HCT116 (cell line): Measurements from ENCODE around the gene HPDL.

Experiments used
- CTCF ChIP-seq, 3 experiments: fragments of 200-600 bp in 1 of 3; sonication (generic) in 1 of 3; IDR thresholded peaks in 2 of 3; conservative IDR thresholded peaks in 1 of 3; 2 replicates each; pipeline ENCODE4 v1.5.1; 2012 to 2017; ENCODE audit warnings: low read depth in 2 of 3, low read length in 2 of 3, antibody characterized with exemption in 1 of 3, borderline replicate concordance in 1 of 3, control low read depth in 1 of 3, mild to moderate bottlenecking in 1 of 3, mixed read lengths in 1 of 3, mixed run types in 1 of 3, moderate library complexity in 1 of 3; ENCODE audit not compliant: insufficient read depth in 1 of 3
- EGR1 ChIP-seq: IDR thresholded peaks from 2 replicates; pipeline ENCODE4 v1.6.1; 2012; ENCODE audit warnings: low read depth
- ZBTB33 ChIP-seq: IDR thresholded peaks from 2 replicates; pipeline ENCODE4 v1.6.1; 2011; ENCODE audit warnings: mild to moderate bottlenecking, low read length, moderate library complexity; ENCODE audit not compliant: insufficient replicate concordance; ENCODE audit errors: extremely low read depth

- TF ChIP-seq CTCF (IDR thresholded peaks at IDR 0.05 in 2 of 3, conservative IDR thresholded peaks at IDR 0.05 in 1 of 3; ENCODE audit: borderline replicate concordance in 1 of 3, insufficient read depth in 1 of 3, low read depth in 2 of 3, low read length in 2 of 3) (no peak), EGR1 (no peak), ZBTB33 (no peak)
Observed at GRCh38 chr1:45305231-45305630, 21.5 kb upstream of the HPDL start.
